Daoy (cell line): ENCODE measurements around the gene MVK. TPM values are rescaled to one million over a fixed set of nuclear protein-coding genes. Genes with fewer than 3 reads are reported as not detected.

Source experiments
- DNase-seq: peaks from one replicate; pipeline ENCODE4 v3.0.0-alpha.2; 2015; ENCODE audit warnings: low read depth
- total RNA-seq: library from RNA; depleted of rRNA; stranded (reverse); fragments of >200 nt; shearing (Covaris generic); gene quantifications from 2 replicates; pipeline ENCODE4 v1.2.3, GENCODE V29; 2014; rRNA removed

Gene MVK
- total RNA-seq, 1 experiment from 2014 or later = 23.6 TPM

- no peak for DNase-seq
Observed at GRCh38 chr12:109630815-109631214, 57.2 kb downstream of the MVK start.

- DNase-seq = no peak
Observed at GRCh38 chr12:109631302-109631701, 57.7 kb downstream of the MVK start.

- no peak for DNase-seq
Observed at GRCh38 chr12:109631751-109632150, 58.2 kb downstream of the MVK start.

GRCh38 chr12:109632342-109632741 is 58.7 kb downstream of the MVK start:
- DNase-seq = no peak

GRCh38 chr12:109635717-109636116 is 62.1 kb downstream of the MVK start:
- DNase-seq = no peak

- DNase-seq = no peak
Observed at GRCh38 chr12:109637348-109637747, 63.8 kb downstream of the MVK start.

DNA sequence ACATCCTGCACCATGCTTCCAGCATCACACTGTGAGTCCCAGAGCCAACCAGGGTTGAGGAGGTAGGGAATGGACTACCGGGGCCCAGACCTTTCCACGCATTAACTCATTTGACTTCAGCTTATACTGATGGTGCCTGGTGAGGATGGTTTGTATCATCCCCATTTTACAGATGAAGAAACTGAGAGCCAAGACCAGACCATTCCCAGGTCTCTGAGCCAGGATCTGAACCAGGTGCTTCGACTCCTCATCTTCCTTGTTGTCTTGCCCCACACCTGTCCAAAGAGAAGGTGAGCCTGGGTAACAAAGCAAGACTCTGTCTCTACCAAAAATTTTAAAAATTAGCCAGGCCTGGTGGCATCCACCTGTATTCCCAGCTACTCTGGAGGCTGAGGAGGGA is 64.4 kb downstream of the MVK start:
- DNase-seq = no peak

- no peak for DNase-seq
Observed at GRCh38 chr12:109638735-109639134, 65.1 kb downstream of the MVK start.

- no peak for DNase-seq
Observed at GRCh38 chr12:109639151-109639872, 65.7 kb downstream of the MVK start.

GRCh38 chr12:109640961-109641360 is 67.4 kb downstream of the MVK start:
- DNase-seq = no peak

- DNase-seq = no peak
Observed at GRCh38 chr12:109641422-109641821, 67.8 kb downstream of the MVK start.

GRCh38 chr12:109642506-109643132 is 69.0 kb downstream of the MVK start:
- peak; percentile 15 for DNase-seq

DNA sequence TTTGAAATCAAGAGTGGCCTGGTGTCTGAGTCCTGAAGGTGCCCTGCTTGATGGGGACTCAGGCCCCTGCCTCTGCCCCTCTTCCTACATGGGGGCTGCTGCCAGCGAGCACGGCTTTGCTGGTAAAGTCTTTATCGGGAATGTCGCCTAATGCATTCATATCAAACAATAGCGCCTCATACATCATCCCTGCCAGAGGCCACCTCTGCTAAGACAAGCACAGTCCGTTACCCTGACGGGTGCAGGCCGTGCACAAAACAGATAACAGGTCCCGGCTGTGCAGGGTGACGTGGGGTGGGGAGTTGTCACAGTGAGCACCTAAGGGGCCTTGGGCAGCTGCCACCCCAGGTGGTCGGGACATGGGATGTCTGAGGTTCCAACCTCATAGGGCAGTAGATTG is 71.6 kb downstream of the MVK start:
- DNase-seq = no peak

DNA sequence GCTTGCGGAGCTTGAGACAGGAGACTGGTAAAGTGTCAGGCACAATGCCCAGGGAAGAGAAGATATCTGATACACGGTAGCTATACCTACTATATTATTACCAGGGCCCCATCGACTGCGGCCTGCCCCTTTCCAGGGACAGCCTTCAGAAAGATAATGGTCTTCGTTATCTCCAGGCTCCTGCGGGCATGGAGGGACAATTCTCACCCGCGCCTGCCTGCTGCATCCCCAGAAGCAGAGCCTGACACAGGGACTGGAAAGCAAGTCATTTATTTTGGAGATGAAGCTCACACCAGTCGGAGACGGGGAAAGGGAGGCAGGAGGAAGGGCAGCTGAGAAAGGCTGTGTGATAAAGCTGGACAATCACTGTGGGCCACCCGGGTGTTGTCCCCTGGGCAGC is 72.1 kb downstream of the MVK start:
- DNase-seq = no peak

Other genes with a start within 250 kb of the MVK start
- not detected in 2 replicates for gene MYO1H, start 225.9 kb upstream of the MVK start, total RNA-seq
- 53.1 and 75.3 TPM in 2 replicates for gene KCTD10, start 96.5 kb upstream of the MVK start, total RNA-seq
- gene UBE3B, start 96.2 kb upstream of the MVK start, total RNA-seq = 19.7 and 20.8 TPM in 2 replicates
- 24.5 and 29.3 TPM in 2 replicates for gene MMAB, start 290 bp upstream of the MVK start, total RNA-seq
- gene FAM222A, start 140.0 kb downstream of the MVK start, total RNA-seq = 1.0 and 2.4 TPM in 2 replicates